GM19372 (cell line): ENCODE results near the gene SMARCC2.
"Not testable (repeated sequence)": the region's sequence is repeated elsewhere in the genome, so short reads cannot be mapped to it uniquely, and the experiment has no call there.

Experiments used
- ATAC-seq: cut with Tn5 transposase; IDR thresholded peaks from one replicate; pipeline ENCODE4 v1.9.1; 2021; ENCODE audit warnings: mild to moderate bottlenecking, low read depth, moderate library complexity; ENCODE audit not compliant: unreplicated experiment

Gene SMARCC2

GRCh38 chr12:56127485-56127887 lies 61.8 kb downstream of the SMARCC2 start:
- ATAC-seq: no peak

GRCh38 chr12:56126732-56127239 lies 62.5 kb downstream of the SMARCC2 start:
- ATAC-seq: no peak

- ATAC-seq: no peak
Measured at GRCh38 chr12:56124133-56124532, 65.2 kb downstream of the SMARCC2 start.

GRCh38 chr12:56122637-56123036 lies 66.6 kb downstream of the SMARCC2 start:
- ATAC-seq: no peak

GRCh38 chr12:56121204-56121870 lies 67.9 kb downstream of the SMARCC2 start:
- no peak for ATAC-seq

- ATAC-seq: no peak
Measured at GRCh38 chr12:56120158-56120846, 69.0 kb downstream of the SMARCC2 start.

GRCh38 chr12:56119361-56119796 lies 69.9 kb downstream of the SMARCC2 start:
- ATAC-seq: no peak

- no peak for ATAC-seq
Measured at GRCh38 chr12:56118688-56119357, 70.5 kb downstream of the SMARCC2 start.

- ATAC-seq: peak; percentile 74
Measured at GRCh38 chr12:56117778-56118687, 71.2 kb downstream of the SMARCC2 start, which contains the start of gene ZC3H10. ZC3H10 (plus strand) TSS chr12:56118266; CDS start chr12:56120563, 2,297 bp downstream.

GRCh38 chr12:56117082-56117706 lies 72.1 kb downstream of the SMARCC2 start:
- not testable (repeated sequence) for ATAC-seq

- ATAC-seq: peak; percentile 43
Measured at GRCh38 chr12:56116267-56117081, 72.8 kb downstream of the SMARCC2 start, which contains the start of gene RPL41. RPL41 (plus strand) TSS chr12:56116633.

- ATAC-seq: no peak
Measured at GRCh38 chr12:56115329-56115728, 74.0 kb downstream of the SMARCC2 start.

GRCh38 chr12:56114084-56114483 lies 75.2 kb downstream of the SMARCC2 start:
- no peak for ATAC-seq
